Measurements from ENCODE around the gene TTC23.
A peak's percentile ranks its signal among the peaks of the same experiment; 100 is the strongest.
"Not testable (repeated sequence)": the region's sequence is repeated elsewhere in the genome, so short reads cannot be mapped to it uniquely, and the experiment has no call there.

Gene TTC23

GRCh38 chr15:99248000-99248715 lies 1.2 kb downstream of the TTC23 start:
- DNase-seq = no peak

- DNase-seq = no peak
Observed at GRCh38 chr15:99247062-99247461, 2.3 kb downstream of the TTC23 start.

GRCh38 chr15:99244306-99244705 lies 5.1 kb downstream of the TTC23 start:
- no peak for DNase-seq

GRCh38 chr15:99241752-99242151 lies 7.6 kb downstream of the TTC23 start:
- DNase-seq = no peak

GRCh38 chr15:99239545-99240198 lies 9.7 kb downstream of the TTC23 start:
- no peak for DNase-seq

- no peak for DNase-seq
Observed at GRCh38 chr15:99238849-99239248, 10.5 kb downstream of the TTC23 start.

- DNase-seq = not testable (repeated sequence)
Observed at GRCh38 chr15:99234160-99234559, 15.2 kb downstream of the TTC23 start.

GRCh38 chr15:99232740-99233139 lies 16.6 kb downstream of the TTC23 start:
- no peak for DNase-seq

GRCh38 chr15:99230867-99231266 lies 18.5 kb downstream of the TTC23 start:
- DNase-seq = no peak

- DNase-seq = no peak
Observed at GRCh38 chr15:99228120-99228770, 21.1 kb downstream of the TTC23 start.

GRCh38 chr15:99226802-99227201 lies 22.6 kb downstream of the TTC23 start:
- no peak for DNase-seq

GRCh38 chr15:99224372-99225214 lies 24.8 kb downstream of the TTC23 start:
- no peak for DNase-seq

GRCh38 chr15:99213187-99213811 lies 36.1 kb downstream of the TTC23 start:
- peak; percentile 62 for DNase-seq

- DNase-seq = no peak
Observed at GRCh38 chr15:99212406-99212805, 37.0 kb downstream of the TTC23 start.

GRCh38 chr15:99211926-99212325 lies 37.5 kb downstream of the TTC23 start:
- DNase-seq = no peak

- no peak for DNase-seq
Observed at GRCh38 chr15:99210334-99210733, 39.0 kb downstream of the TTC23 start.

- no peak for DNase-seq
Observed at GRCh38 chr15:99209326-99209725, 40.1 kb downstream of the TTC23 start.

- peak; percentile 20 for DNase-seq
Observed at GRCh38 chr15:99207672-99208071, 41.7 kb downstream of the TTC23 start.

- DNase-seq = no peak
Observed at GRCh38 chr15:99202176-99202552, 47.2 kb downstream of the TTC23 start.

GRCh38 chr15:99201408-99202175 lies 47.8 kb downstream of the TTC23 start:
- no peak for DNase-seq

- no peak for DNase-seq
Observed at GRCh38 chr15:99197856-99198255, 51.5 kb downstream of the TTC23 start.

GRCh38 chr15:99192181-99192580 lies 57.2 kb downstream of the TTC23 start:
- DNase-seq = not testable (repeated sequence)
